H1 (cell line): Measurements from ENCODE around the gene RUFY4. TPM values are rescaled to one million over a fixed set of nuclear protein-coding genes. Genes with fewer than 3 reads are reported as not detected.

Experiments used
- CTCF ChIA-PET: fragments of 300-600 bp; sonication (Branson Sonifier 250); formaldehyde crosslinking; loops from one replicate; lab custom pipeline; 2021; ENCODE audit not compliant: partially characterized antibody; lab: Charles Lee
- POLR2A ChIA-PET: fragments of 300-600 bp; sonication (Branson Sonifier 250); formaldehyde crosslinking; loops from one replicate; lab custom pipeline; 2021; ENCODE audit warnings: inconsistent platforms; ENCODE audit not compliant: partially characterized antibody; lab: Charles Lee
- DNase-seq, 2 experiments: peaks; one replicate each; pipeline versions ENCODE4 v3.0.0 to v3.0.0-alpha.2; 2010 to 2022; ENCODE audit warnings: low spot score in 2 of 2, low read depth in 1 of 2, mixed read lengths in 1 of 2
- FAIRE-seq: peaks from 2 replicates; lab custom pipeline; 2011; peaks lifted over from hg19 to GRCh38; lab: Jason Lieb, UNC
- H2AFZ ChIP-seq: 2 replicates; pipeline ENCODE4 v1.8.1; 2012; ENCODE audit warnings: low read length, inconsistent platforms
- H2AK5ac ChIP-seq: 2 replicates; pipeline ENCODE4 v1.6.1; 2013; ENCODE audit warnings: low read depth, low read length
- H2BK120ac ChIP-seq: replicated peaks from 2 replicates; pipeline ENCODE3; 2013; ENCODE audit warnings: low read depth, low read length, inconsistent platforms
- H2BK12ac ChIP-seq: 2 replicates; pipeline ENCODE4 v1.6.1; 2013; ENCODE audit warnings: low read depth, low read length
- H2BK15ac ChIP-seq: 2 replicates; pipeline ENCODE4 v1.6.1; 2013; ENCODE audit warnings: low read length
- H2BK20ac ChIP-seq: 2 replicates; pipeline ENCODE4 v1.6.1; 2013; ENCODE audit warnings: low read length
- H2BK5ac ChIP-seq: 2 replicates; pipeline ENCODE4 v1.6.1; 2013; ENCODE audit warnings: low read depth, low read length
- H3K14ac ChIP-seq: 2 replicates; pipeline ENCODE4 v1.6.1; 2013; ENCODE audit warnings: inconsistent platforms; ENCODE audit not compliant: insufficient read length
- H3K18ac ChIP-seq: 2 replicates; pipeline ENCODE4 v1.6.1; 2013; ENCODE audit warnings: low read length; ENCODE audit errors: extremely low read depth
- H3K23ac ChIP-seq: 2 replicates; pipeline ENCODE4 v1.6.1; 2013; ENCODE audit warnings: inconsistent platforms; ENCODE audit not compliant: insufficient read length
- H3K23me2 ChIP-seq: 2 replicates; pipeline ENCODE4 v1.6.1; 2013; ENCODE audit warnings: low read depth, low read length
- H3K27ac ChIP-seq: 2 replicates; pipeline ENCODE4 v1.6.1; 2011; ENCODE audit warnings: low read depth, low read length, inconsistent platforms
- H3K27me3 ChIP-seq, 4 experiments: replicated peaks in 1 of 4; 1 replicate in 1 of 4; 2 replicates in 3 of 4; pipeline versions ENCODE4 v1.6.1 to v1.8.1; 2011 to 2013; ENCODE audit warnings: low read length in 3 of 4, mild to moderate bottlenecking in 3 of 4, inconsistent platforms in 2 of 4, mixed read lengths in 2 of 4, moderate library complexity in 1 of 4; ENCODE audit not compliant: control insufficient read depth in 3 of 4, insufficient read depth in 3 of 4; ENCODE audit errors: extremely low read depth in 1 of 4
- H3K36me3 ChIP-seq, 4 experiments: 2 replicates each; pipeline versions ENCODE4 v1.6.1 to v1.8.1; 2011 to 2013; ENCODE audit warnings: mild to moderate bottlenecking in 4 of 4, low read length in 3 of 4, moderate library complexity in 2 of 4, control low read depth in 1 of 4, inconsistent platforms in 1 of 4; ENCODE audit not compliant: insufficient read depth in 4 of 4, control insufficient read depth in 2 of 4
- H3K4ac ChIP-seq: replicated peaks from 2 replicates; pipeline ENCODE3; 2013; ENCODE audit warnings: low read length, low read depth, mixed read lengths, inconsistent platforms; ENCODE audit not compliant: insufficient read length
- H3K4me1 ChIP-seq, 4 experiments: replicated peaks in 1 of 4; 1 replicate in 1 of 4; 2 replicates in 3 of 4; pipeline versions ENCODE4 v1.6.1 to v1.8.1; 2011 to 2013; ENCODE audit warnings: low read length in 3 of 4, inconsistent platforms in 2 of 4, mixed read lengths in 1 of 4; ENCODE audit not compliant: insufficient read depth in 4 of 4, control insufficient read depth in 3 of 4
- H3K4me2 ChIP-seq, 2 experiments: 2 replicates each; pipeline versions ENCODE4 v1.6.1 to v1.8.1; 2011 to 2013; ENCODE audit warnings: low read depth in 2 of 2, low read length in 2 of 2, control low read depth in 1 of 2, inconsistent platforms in 1 of 2, mild to moderate bottlenecking in 1 of 2; ENCODE audit not compliant: insufficient read depth in 1 of 2
- H3K4me3 ChIP-seq, 4 experiments: fragments of 200-600, 300-600 bp in 1 of 4; sonication (generic), shearing (Covaris generic), sonication (Bioruptor Twin) in 1 of 4; 2 replicates each; pipeline versions ENCODE4 v1.5.1 to v1.8.1; 2011 to 2016; ENCODE audit warnings: low read length in 4 of 4, low read depth in 3 of 4, control low read depth in 2 of 4, inconsistent platforms in 2 of 4, mild to moderate bottlenecking in 2 of 4, mixed read lengths in 1 of 4, moderate library complexity in 1 of 4; ENCODE audit not compliant: insufficient read depth in 2 of 4; ENCODE audit errors: extremely low read depth in 1 of 4
- H3K56ac ChIP-seq: replicated peaks from 2 replicates; pipeline ENCODE3; 2013; ENCODE audit warnings: low read depth, mild to moderate bottlenecking, mixed read lengths, low read length, inconsistent platforms; ENCODE audit not compliant: insufficient read length
- H3K79me1 ChIP-seq: 2 replicates; pipeline ENCODE4 v1.6.1; 2013; ENCODE audit warnings: low read depth, low read length, control low read depth
- H3K79me2 ChIP-seq, 2 experiments: 2 replicates each; pipeline versions ENCODE4 v1.6.1 to v1.8.1; 2012 to 2013; ENCODE audit warnings: low read length in 2 of 2, mild to moderate bottlenecking in 2 of 2, inconsistent platforms in 1 of 2; ENCODE audit not compliant: insufficient read depth in 2 of 2, control insufficient read depth in 1 of 2
- H3K9ac ChIP-seq, 4 experiments: replicated peaks in 1 of 4; 1 replicate in 1 of 4; 2 replicates in 3 of 4; pipeline versions ENCODE4 v1.6.1 to v1.8.1; 2011 to 2013; ENCODE audit warnings: low read depth in 3 of 4, low read length in 3 of 4, control low read depth in 2 of 4, mild to moderate bottlenecking in 2 of 4, moderate library complexity in 2 of 4, inconsistent platforms in 1 of 4; ENCODE audit errors: extremely low read depth in 1 of 4
- H3K9me3 ChIP-seq, 2 experiments: 2 replicates each; pipeline versions ENCODE4 v1.6.1 to v1.8.1; 2012 to 2013; ENCODE audit warnings: mild to moderate bottlenecking in 2 of 2, moderate library complexity in 2 of 2, control low read depth in 1 of 2, inconsistent platforms in 1 of 2, low read depth in 1 of 2, low read length in 1 of 2, mixed read lengths in 1 of 2; ENCODE audit not compliant: insufficient read depth in 2 of 2
- H4K20me1 ChIP-seq, 2 experiments: replicated peaks in 1 of 2; 2 replicates each; pipeline versions ENCODE3 to v1.8.1; 2011 to 2013; ENCODE audit warnings: inconsistent platforms in 2 of 2, low read length in 2 of 2, mild to moderate bottlenecking in 1 of 2; ENCODE audit not compliant: insufficient read depth in 2 of 2, control insufficient read depth in 1 of 2
- H4K5ac ChIP-seq: 2 replicates; pipeline ENCODE4 v1.6.1; 2013; ENCODE audit warnings: low read length, low read depth, mixed read lengths, inconsistent platforms; ENCODE audit not compliant: insufficient read length
- H4K8ac ChIP-seq: 2 replicates; pipeline ENCODE4 v1.8.0; 2013; ENCODE audit warnings: mild to moderate bottlenecking, moderate library complexity, low read length, inconsistent platforms; ENCODE audit not compliant: insufficient read depth; ENCODE audit errors: extremely low read depth
- H4K91ac ChIP-seq: replicated peaks from 2 replicates; pipeline ENCODE3; 2013; ENCODE audit warnings: low read length, mixed read lengths, inconsistent platforms; ENCODE audit not compliant: insufficient read length
- ASH2L ChIP-seq: fragments of 200-600, 300-600 bp; sonication (generic); IDR thresholded peaks from one replicate; pipeline ENCODE4 v1.7.1; 2017; ENCODE audit warnings: low read length
- CBX5 ChIP-seq: fragments of 300-800, 300-1000 bp; sonication (generic); IDR thresholded peaks from 2 replicates; pipeline ENCODE4 v1.7.1; 2016; ENCODE audit warnings: antibody characterized with exemption, low read length, low read depth
- GABPA ChIP-seq: IDR thresholded peaks from 2 replicates; pipeline ENCODE4 v1.6.1; 2011; ENCODE audit warnings: mild to moderate bottlenecking, low read length, moderate library complexity, borderline replicate concordance; ENCODE audit not compliant: insufficient read depth
- KDM5A ChIP-seq: fragments of 200-600 bp; IDR thresholded peaks from 2 replicates; pipeline ENCODE4 v1.7.1; 2012; ENCODE audit warnings: mild to moderate bottlenecking, low read length, inconsistent platforms, mixed read lengths
- POU5F1 ChIP-seq: IDR thresholded peaks from 2 replicates; pipeline ENCODE4 v1.6.1; 2011; ENCODE audit warnings: low read depth, mild to moderate bottlenecking, low read length, moderate library complexity
- SP4 ChIP-seq: IDR thresholded peaks from 2 replicates; pipeline ENCODE4 v1.6.1; 2012; ENCODE audit warnings: low read length, inconsistent platforms
- TBP ChIP-seq: IDR thresholded peaks from 2 replicates; pipeline ENCODE4 v1.6.1; 2011; ENCODE audit warnings: low read depth, low read length, improper control_type of control experiment
- YY1 ChIP-seq: IDR thresholded peaks from 2 replicates; pipeline ENCODE4 v1.6.1; 2011; ENCODE audit warnings: low read depth, mild to moderate bottlenecking, low read length
- WGBS, 2 experiments: shearing (Covaris generic) in 1 of 2; methylation state at CpG; one replicate each; pipeline versions ENCODE4 v1.1.6 to v1.1.7; 2013 to 2015; ENCODE audit warnings: low lambda C conversion rate in 2 of 2, mixed read lengths in 2 of 2, inconsistent platforms in 1 of 2, low coverage in 1 of 2, missing lambda C conversion rate in 1 of 2; ENCODE audit not compliant: insufficient replicate concordance in 2 of 2, insufficient coverage in 1 of 2, insufficient read length in 1 of 2; ENCODE audit errors: extremely low coverage in 1 of 2, missing lambda C conversion rate in 1 of 2; 5-methylcytosine and 5-hydroxymethylcytosine counted together
- polyA plus RNA-seq, 7 experiments: library from polyadenylated mRNA; depleted of rRNA in 3 of 7; stranded (reverse) in 5 of 7; unstranded in 2 of 7; fragments of >200 nt in 5 of 7; fragments of 200-250 nt in 2 of 7; gene quantifications; 1 replicate in 5 of 7; 2 replicates in 1 of 7; 4 replicates in 1 of 7; pipeline versions ENCODE4 v1.2.1 to v1.2.3, GENCODE V29; 2011 to 2013; ENCODE audit warnings: missing spikeins in 2 of 7, mixed read lengths in 2 of 7
- total RNA-seq: library from RNA; stranded (reverse); fragmentation: NEBNext Ultra II Directional; extraction: Animal tissue kit (Norgen Biotek cat#: 25700); gene quantifications from 2 replicates; pipeline ENCODE4 v1.2.1, GENCODE V29; 2021
- TF ChIP-seq, protein P1 (sequence below): IDR thresholded peaks from 2 replicates; pipeline ENCODE4 v1.6.1; 2012; ENCODE audit warnings: inconsistent platforms

RUFY4 gene
- total and polyA plus RNA-seq, 2 of the 8 experiments (the other 6 are each of a cell fraction or from before 2014, with no cell fraction given) = 0.32 to 0.38 TPM

DNA sequence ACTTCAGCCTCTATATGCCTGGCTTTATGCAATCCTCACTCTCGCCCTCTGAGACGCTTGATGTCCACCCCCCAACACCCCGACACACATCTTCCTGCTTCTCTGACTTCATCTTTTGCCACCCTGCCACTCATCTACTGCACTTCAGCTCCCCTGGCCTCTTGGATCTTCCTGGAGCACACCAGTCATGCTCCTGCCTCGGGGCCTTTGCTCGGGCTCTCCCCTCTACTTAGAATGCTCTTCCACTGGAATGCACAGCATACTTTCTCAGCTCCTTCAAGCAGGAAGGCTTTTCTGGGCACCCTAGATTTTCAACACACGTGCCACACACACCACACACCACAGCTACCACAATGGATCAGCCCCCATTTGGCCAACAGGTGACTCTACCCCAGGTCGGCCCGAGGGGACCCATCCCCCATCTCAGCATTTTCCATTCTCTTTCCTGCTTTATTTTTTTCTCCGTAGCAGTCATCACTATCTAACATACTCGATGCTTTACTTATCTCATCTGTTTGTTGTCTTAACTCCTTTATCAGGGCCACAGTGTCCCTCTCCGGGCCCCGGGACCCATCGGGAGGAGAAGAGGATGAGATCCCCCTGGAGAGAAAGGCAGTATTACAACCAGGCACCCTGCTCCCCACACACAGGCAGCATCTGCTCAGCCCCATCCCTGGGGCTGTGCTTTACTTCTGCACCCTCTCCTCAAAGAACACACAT lies 2.3 kb downstream of the RUFY4 start:
- H3K9ac ChIP-seq = no peak overlapping the region
- peaks cover 0 to 9% (median 5%) of the 10 kb centered on the region in 4 experiments; a peak in 4 of 7 replicates for H3K4me1 ChIP-seq
- no peak overlapping the region for H3K18ac ChIP-seq
- no peak overlapping the region for H3K14ac ChIP-seq
- FAIRE-seq (no peak), DNase-seq (no peak)
- no peak overlapping the region for H3K4ac ChIP-seq
- 88% methylated on average over 10 of the region's 13 CpGs; no CpG with 5 or more reads in 1 of the 2 experiments for WGBS, 2 experiments
- no peaks in the 10 kb centered on the region for H3K79me1 ChIP-seq
- no peak overlapping the region for H2AK5ac ChIP-seq
- H2AFZ ChIP-seq = no peak overlapping the region
- H4K91ac ChIP-seq = no peak overlapping the region
- no peak overlapping the region for H2BK5ac ChIP-seq
- no peak overlapping the region for H3K4me2 ChIP-seq
- no peaks in the 10 kb centered on the region for H3K9me3 ChIP-seq
- peaks cover 0 to 5% (median 3%) of the 10 kb centered on the region in 4 experiments; a peak in 4 of 7 replicates for H3K27me3 ChIP-seq
- POLR2A ChIA-PET = interaction anchor here (1.0 kb wide), 1 partner anchor 9 kb away, joined by 3 read pairs; no protein-coding TSS in a partner anchor
- no peak overlapping the region for H4K8ac ChIP-seq
- TF ChIP-seq YY1 = no peak
- TF ChIP-seq POU5F1 = no peak
- TF ChIP-seq CBX5 = no peak
- no peak for TF ChIP-seq ASH2L
- no peak for TF ChIP-seq TBP
- TF ChIP-seq, protein P1, sequence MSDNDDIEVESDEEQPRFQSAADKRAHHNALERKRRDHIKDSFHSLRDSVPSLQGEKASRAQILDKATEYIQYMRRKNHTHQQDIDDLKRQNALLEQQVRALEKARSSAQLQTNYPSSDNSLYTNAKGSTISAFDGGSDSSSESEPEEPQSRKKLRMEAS = no peak
- no peak for TF ChIP-seq GABPA
- TF ChIP-seq KDM5A = no peak
- TF ChIP-seq SP4 = no peak
- TF ChIP-seq, all 59 proteins: peak for 0
- no peak overlapping the region for H3K27ac ChIP-seq
- no peak overlapping the region for H2BK15ac ChIP-seq
- H3K79me2 ChIP-seq = no peaks in the 10 kb centered on the region
- no peak overlapping the region for H2BK12ac ChIP-seq
- H3K23me2 ChIP-seq = no peaks in the 10 kb centered on the region
- no peak overlapping the region for H2BK120ac ChIP-seq
- H4K5ac ChIP-seq = no peak overlapping the region
- H3K4me3 ChIP-seq = no peak overlapping the region
- CTCF ChIA-PET = interaction anchor here (0.7 to 4.6 kb wide), 15 partner anchors 10 to 281 kb away, joined by 3 to 19 read pairs (median 5); no protein-coding TSS in a partner anchor
- no peaks in the 10 kb centered on the region for H3K36me3 ChIP-seq
- H4K20me1 ChIP-seq = no peaks in the 10 kb centered on the region
- H3K56ac ChIP-seq = no peak overlapping the region
- H3K23ac ChIP-seq = no peak overlapping the region
- no peak overlapping the region for H2BK20ac ChIP-seq
